Left ventricle myocardium superior (tissue), 1 donor: ENCODE results near the gene GMDS. TPM values are rescaled to one million over a fixed set of nuclear protein-coding genes. Genes with fewer than 3 reads are reported as not detected.

Experiments
- ATAC-seq: fragments of 200-7000 bp; cut with Tn5 transposase; one replicate; pipeline ENCODE4 v1.9.1; 2020; ENCODE audit warnings: mild to moderate bottlenecking, moderate library complexity
- DNase-seq: peaks from one replicate; pipeline ENCODE4 v3.0.0-alpha.2; 2020
- intact Hi-C: fragments of 100-400 bp; cut with micrococcal nuclease; formaldehyde crosslinking; loops from one replicate; pipeline ENCODE4 v1.11.0; 2022
- total RNA-seq: library from RNA; stranded (reverse); fragmentation: NEBNext Ultra II Directional; extraction: Animal tissue kit (Norgen Biotek cat#: 25700); gene quantifications from one replicate; pipeline ENCODE4 v1.2.1, GENCODE V29; 2021
- donor health status: DM: no; HTN: yes; CAD: no; lungs with severe emphysema.

GMDS gene
- total RNA-seq, 1 donor from 2014 or later = 6.4 TPM

GRCh38 chr6:1617466-1618310 lies 627.7 kb downstream of the GMDS start:
- DNase-seq (no peak), ATAC-seq (no peak)
- intact Hi-C loops = no loop called here

- no peak for DNase-seq
- intact Hi-C loops = no loop called here
- ATAC-seq = no peak
Measured at GRCh38 chr6:1616701-1617463, 628.5 kb downstream of the GMDS start.

- intact Hi-C loops = no loop called here
- ATAC-seq = no peak
- DNase-seq = no peak
Measured at GRCh38 chr6:1615853-1616420, 629.5 kb downstream of the GMDS start.

GRCh38 chr6:1615151-1615852 lies 630.1 kb downstream of the GMDS start:
- ATAC-seq (no peak), DNase-seq (no peak)
- intact Hi-C loops = no loop called here

- intact Hi-C loops = loop anchor here (5.0 kb wide), 1 partner anchor 488 kb away; no protein-coding TSS in a partner anchor
- no peak for ATAC-seq
- DNase-seq = no peak
Measured at GRCh38 chr6:1614448-1615150, 630.8 kb downstream of the GMDS start.

- intact Hi-C loops = loop anchor here (5.0 kb wide), 1 partner anchor 488 kb away; no protein-coding TSS in a partner anchor
- peak; percentile 15 for ATAC-seq
- DNase-seq = no peak
Measured at GRCh38 chr6:1613688-1614447, 631.5 kb downstream of the GMDS start.

- intact Hi-C loops = loop anchor here (5.0 kb wide), 1 partner anchor 489 kb away; no protein-coding TSS in a partner anchor
- DNase-seq (no peak), ATAC-seq (no peak)
Measured at GRCh38 chr6:1613346-1613687, 632.1 kb downstream of the GMDS start.

GRCh38 chr6:1612974-1613306 lies 632.5 kb downstream of the GMDS start:
- DNase-seq (no peak), ATAC-seq (no peak)
- intact Hi-C loops = loop anchor here (5.0 kb wide), 1 partner anchor 489 kb away; no protein-coding TSS in a partner anchor

- no peak for DNase-seq
- no peak for ATAC-seq
- intact Hi-C loops = loop anchor here (5.0 kb wide), 1 partner anchor 490 kb away; no protein-coding TSS in a partner anchor
Measured at GRCh38 chr6:1612299-1612973, 633.0 kb downstream of the GMDS start.

GRCh38 chr6:1611572-1612298 lies 633.7 kb downstream of the GMDS start:
- intact Hi-C loops = loop anchor here (5.0 kb wide), 1 partner anchor 491 kb away; no protein-coding TSS in a partner anchor
- DNase-seq (no peak), ATAC-seq (no peak)

- no peak for ATAC-seq
- no peak for DNase-seq
- intact Hi-C loops = loop anchor here (5.0 kb wide), 1 partner anchor 491 kb away; no protein-coding TSS in a partner anchor
Measured at GRCh38 chr6:1611322-1611571, 634.2 kb downstream of the GMDS start.

- DNase-seq (peak; percentile 54), ATAC-seq (peak; percentile 2)
- intact Hi-C loops = loop anchor here (5.0 kb wide), 1 partner anchor 492 kb away; no protein-coding TSS in a partner anchor
Measured at GRCh38 chr6:1610497-1611321, 634.7 kb downstream of the GMDS start.

GRCh38 chr6:1609648-1610496 lies 635.5 kb downstream of the GMDS start, which contains the start of gene FOXC1:
FOXC1 (plus strand) TSS chr6:1609915; CDS start chr6:1610446, 531 bp downstream.
- intact Hi-C loops = loop anchor here (5.0 kb wide), 1 partner anchor 492 kb away; no protein-coding TSS in a partner anchor
- peak; percentile 91 for DNase-seq
- peak; percentile 92 for ATAC-seq

- DNase-seq (peak; percentile 55), ATAC-seq (no peak)
- intact Hi-C loops = no loop called here
Measured at GRCh38 chr6:1609041-1609647, 636.3 kb downstream of the GMDS start.
